Measurements from ENCODE around the gene GNA12.

GNA12 gene

GRCh38 chr7:2844153-2845033, at the start of gene GNA12:
Gene GNA12 (minus strand): TSS chr7:2844308. CDS start chr7:2844161, 147 bp downstream.
- no peaks in the 10 kb centered on the region for H3K9me3 ChIP-seq (ENCODE audit: insufficient read depth, low read length, severe bottlenecking)
- H3K27ac ChIP-seq (ENCODE audit: low read length), result peak within 1 kb of the TSS; percentile 62
- no peaks in the 10 kb centered on the region for H3K27me3 ChIP-seq (ENCODE audit: insufficient read depth, low read length, poor library complexity)
- H3K4me1 ChIP-seq (ENCODE audit: insufficient read depth, low read length), result peaks cover 39% of the 10 kb centered on the region
- peak; percentile 99 for DNase-seq
- H3K4me2 ChIP-seq (ENCODE audit: insufficient read depth, low read length), result peak within 1 kb of the TSS; percentile 70
- H4K20me1 ChIP-seq (ENCODE audit: insufficient read depth, low read length), result no peaks in the 10 kb centered on the region
- H2AFZ ChIP-seq (ENCODE audit: low read depth, low read length), result peak within 1 kb of the TSS; percentile 95
- H3K79me2 ChIP-seq (ENCODE audit: insufficient read depth, low read length), result peaks cover 23% of the 10 kb centered on the region
- ATAC-seq (ENCODE audit: insufficient read depth, low read depth), result peak; percentile 95
- no peak for TF ChIP-seq CTCF (IDR thresholded peaks at IDR 0.05; ENCODE audit: borderline replicate concordance, extremely low read depth, low read length, poor library complexity, severe bottlenecking)
- no peak for TF ChIP-seq EZH2 (IDR thresholded peaks at IDR 0.05; ENCODE audit: borderline replicate concordance, low read depth, low read length, severe bottlenecking)
- peak within 1 kb of the TSS; percentile 26 to 59; a peak in 3 of 4 replicates for H3K4me3 ChIP-seq (ENCODE audit: low read depth in 1 of 2, low read length in 2 of 2)
- H3K9ac ChIP-seq (ENCODE audit: low read depth, low read length), result peak within 1 kb of the TSS; percentile 55
- H3K36me3 ChIP-seq (ENCODE audit: insufficient read depth, low read length), result peaks cover 16% of the 10 kb centered on the region; the same call in 1 of the 2 replicates

GRCh38 chr7:2893411-2893861, 49.3 kb upstream of the GNA12 start:
- no peak for DNase-seq
- TF ChIP-seq EZH2 (IDR thresholded peaks at IDR 0.05; ENCODE audit: borderline replicate concordance, low read depth, low read length, severe bottlenecking) (no peak), CTCF (IDR thresholded peaks at IDR 0.05; ENCODE audit: borderline replicate concordance, extremely low read depth, low read length, poor library complexity, severe bottlenecking) (no peak)
- H3K4me2 ChIP-seq (ENCODE audit: insufficient read depth, low read length), result peak overlapping the region; percentile 60; the same call in 1 of the 2 replicates
- H3K27me3 ChIP-seq (ENCODE audit: insufficient read depth, low read length, poor library complexity), result no peaks in the 10 kb centered on the region
- no peaks in the 10 kb centered on the region for H3K9me3 ChIP-seq (ENCODE audit: insufficient read depth, low read length, severe bottlenecking)
- no peaks in the 10 kb centered on the region for H3K79me2 ChIP-seq (ENCODE audit: insufficient read depth, low read length)
- ATAC-seq (ENCODE audit: insufficient read depth, low read depth), result no peak
- H3K4me1 ChIP-seq (ENCODE audit: insufficient read depth, low read length), result peaks cover 26% of the 10 kb centered on the region
- H4K20me1 ChIP-seq (ENCODE audit: insufficient read depth, low read length), result no peaks in the 10 kb centered on the region
- H3K36me3 ChIP-seq (ENCODE audit: insufficient read depth, low read length), result no peaks in the 10 kb centered on the region
- H3K4me3 ChIP-seq (ENCODE audit: low read depth in 1 of 2, low read length in 2 of 2), result peak overlapping the region in 1 of 2 experiments; percentile 14; a peak in 1 of 4 replicates
- H2AFZ ChIP-seq (ENCODE audit: low read depth, low read length), result no peak overlapping the region
- no peak overlapping the region for H3K9ac ChIP-seq (ENCODE audit: low read depth, low read length)
- H3K27ac ChIP-seq (ENCODE audit: low read length), result peak overlapping the region; percentile 29; the same call in 1 of the 2 replicates

- Histone ChIP-seq H3K4me3 (ENCODE audit: low read depth in 1 of 2, low read length in 2 of 2) (no peak overlapping the region), H3K4me2 (ENCODE audit: insufficient read depth, low read length) (no peak overlapping the region), H3K4me1 (ENCODE audit: insufficient read depth, low read length) (peaks cover 26% of the 10 kb centered on the region), H3K9me3 (ENCODE audit: insufficient read depth, low read length, severe bottlenecking) (no peaks in the 10 kb centered on the region), H3K79me2 (ENCODE audit: insufficient read depth, low read length) (no peaks in the 10 kb centered on the region), H3K9ac (ENCODE audit: low read depth, low read length) (no peak overlapping the region), H2AFZ (ENCODE audit: low read depth, low read length) (no peak overlapping the region), H3K27ac (ENCODE audit: low read length) (no peak overlapping the region), H4K20me1 (ENCODE audit: insufficient read depth, low read length) (no peaks in the 10 kb centered on the region), H3K27me3 (ENCODE audit: insufficient read depth, low read length, poor library complexity) (no peaks in the 10 kb centered on the region), H3K36me3 (ENCODE audit: insufficient read depth, low read length) (no peaks in the 10 kb centered on the region)
- DNase-seq (no peak), ATAC-seq (ENCODE audit: insufficient read depth, low read depth) (no peak)
- TF ChIP-seq CTCF (IDR thresholded peaks at IDR 0.05; ENCODE audit: borderline replicate concordance, extremely low read depth, low read length, poor library complexity, severe bottlenecking) (no peak), EZH2 (IDR thresholded peaks at IDR 0.05; ENCODE audit: borderline replicate concordance, low read depth, low read length, severe bottlenecking) (no peak)
Observed at GRCh38 chr7:2892549-2892948, 48.4 kb upstream of the GNA12 start.

Measured in DND-41 (cell line).